GM23338 (cell line): ENCODE results near the gene TAF11L7. TPM values are rescaled to one million over a fixed set of nuclear protein-coding genes. Genes with fewer than 3 reads are reported as not detected.

Experiments
- ATAC-seq: fragments of 200-7000 bp; cut with Tn5 transposase; 3 replicates; pipeline ENCODE4 v1.9.1; 2020
- DNase-seq: peaks from one replicate; pipeline ENCODE4 v3.0.0-alpha.2; 2015; ENCODE audit warnings: low spot score
- H2AFZ ChIP-seq: fragments of 200-600 bp; sonication (generic); 2 replicates; pipeline ENCODE4 v1.8.0; 2016; ENCODE audit warnings: antibody characterized with exemption, mild to moderate bottlenecking, moderate library complexity
- H3F3A ChIP-seq: fragments of 200-600 bp; sonication (generic); replicated peaks from 2 replicates; pipeline ENCODE4 v1.8.0; 2017; ENCODE audit warnings: antibody characterized with exemption, mixed run types, low read depth
- H3K27ac ChIP-seq: fragments of 200-600 bp; sonication (generic); 2 replicates; pipeline ENCODE4 v1.6.1; 2016; ENCODE audit warnings: low read depth
- H3K27me3 ChIP-seq: fragments of 200-600 bp; sonication (generic); 2 replicates; pipeline ENCODE4 v1.8.0; 2016; ENCODE audit warnings: mild to moderate bottlenecking, mixed run types, moderate library complexity; ENCODE audit not compliant: insufficient read depth
- H3K36me3 ChIP-seq: fragments of 200-600 bp; sonication (generic); 2 replicates; pipeline ENCODE4 v1.8.0; 2016; ENCODE audit warnings: mild to moderate bottlenecking; ENCODE audit not compliant: insufficient read depth
- H3K4me1 ChIP-seq: fragments of 200-600 bp; sonication (generic); 2 replicates; pipeline ENCODE4 v1.8.0; 2016; ENCODE audit warnings: mild to moderate bottlenecking, moderate library complexity; ENCODE audit not compliant: insufficient read depth
- H3K4me2 ChIP-seq: fragments of 200-600 bp; sonication (generic); 2 replicates; pipeline ENCODE4 v1.7.1; 2017; ENCODE audit warnings: mixed run types
- H3K4me3 ChIP-seq: fragments of 200-600 bp; sonication (generic); 2 replicates; pipeline ENCODE4 v1.6.1; 2016; ENCODE audit warnings: mixed run types
- H3K79me2 ChIP-seq: fragments of 200-600 bp; sonication (generic); replicated peaks from 2 replicates; pipeline ENCODE4 v1.8.0; 2017; ENCODE audit warnings: mild to moderate bottlenecking; ENCODE audit not compliant: insufficient read depth
- H3K9me2 ChIP-seq: fragments of 200-600 bp; sonication (generic); 2 replicates; pipeline ENCODE4 v1.8.0; 2017; ENCODE audit not compliant: insufficient read depth
- H4K20me1 ChIP-seq: fragments of 200-600 bp; sonication (generic); replicated peaks from 2 replicates; pipeline ENCODE4 v1.8.0; 2017; ENCODE audit warnings: mild to moderate bottlenecking; ENCODE audit not compliant: insufficient read depth
- H3K27ac Mint-ChIP-seq: 2 replicates; pipeline ENCODE4 v1.8.0; 2020; ENCODE audit warnings: inconsistent platforms, mild to moderate bottlenecking, moderate library complexity, mixed read lengths
- H3K27me3 Mint-ChIP-seq: 3 replicates; pipeline ENCODE4 v1.8.0; 2022; ENCODE audit warnings: low read depth, mild to moderate bottlenecking, moderate library complexity, mixed read lengths, inconsistent platforms; ENCODE audit not compliant: insufficient read depth, poor library complexity
- H3K36me3 Mint-ChIP-seq: 3 replicates; pipeline ENCODE4 v1.8.0; 2021; ENCODE audit warnings: low read depth, mild to moderate bottlenecking, inconsistent platforms, moderate library complexity, mixed read lengths
- H3K4me1 Mint-ChIP-seq: 3 replicates; pipeline ENCODE4 v1.8.0; 2020; ENCODE audit warnings: mild to moderate bottlenecking, inconsistent platforms, mixed read lengths
- H3K4me3 Mint-ChIP-seq: 3 replicates; pipeline ENCODE4 v1.8.0; 2021; ENCODE audit warnings: moderate library complexity, mild to moderate bottlenecking, inconsistent platforms, mixed read lengths
- H3K9me3 Mint-ChIP-seq: 3 replicates; pipeline ENCODE4 v1.8.0; 2020; ENCODE audit warnings: moderate library complexity, mild to moderate bottlenecking, inconsistent platforms, mixed read lengths
- CREB1 ChIP-seq: fragments of 250-450 bp; sonication (Bioruptor Pico); IDR thresholded peaks from 2 replicates; pipeline ENCODE4 v1.5.0; 2020; ENCODE audit warnings: low read depth, mild to moderate bottlenecking, moderate library complexity
- EZH2 ChIP-seq: fragments of 200-600 bp; sonication (generic); IDR thresholded peaks from one replicate; pipeline ENCODE4 v1.8.0; 2017; ENCODE audit warnings: antibody characterized with exemption, mild to moderate bottlenecking, low read depth; ENCODE audit not compliant: unreplicated experiment
- JUNB ChIP-seq: IDR thresholded peaks from one replicate; pipeline ENCODE4 v1.6.1; 2016; ENCODE audit warnings: antibody characterized with exemption; ENCODE audit not compliant: unreplicated experiment
- NANOG ChIP-seq: IDR thresholded peaks from 2 replicates; pipeline ENCODE4 v1.6.1; 2016; ENCODE audit warnings: antibody characterized with exemption, borderline replicate concordance
- POLR2AphosphoS5 ChIP-seq: IDR thresholded peaks from 2 replicates; pipeline ENCODE4 v1.6.1; 2016; ENCODE audit warnings: antibody characterized with exemption, low read depth
- STAT1 ChIP-seq: IDR thresholded peaks from one replicate; pipeline ENCODE4 v1.6.1; 2016; ENCODE audit warnings: antibody characterized with exemption; ENCODE audit not compliant: unreplicated experiment
- ZNF331 ChIP-seq: fragments of 250-450 bp; sonication (Bioruptor Pico); IDR thresholded peaks from 2 replicates; pipeline ENCODE4 v1.5.0; 2020; ENCODE audit warnings: low read depth, mild to moderate bottlenecking, moderate library complexity
- polyA plus RNA-seq: library from polyadenylated mRNA; unstranded; fragments of >200 nt; fragmentation: Nextera tagmentation; extraction: Ambion mirVana; gene quantifications from 2 replicates; pipeline ENCODE4 v1.2.1, GENCODE V29; 2016
- total RNA-seq: library from RNA; depleted of rRNA; stranded (reverse); fragments of >200 nt; shearing (Covaris generic); gene quantifications from 2 replicates; pipeline ENCODE4 v1.2.3, GENCODE V29; 2014
- TF ChIP-seq, protein P1 (sequence below): fragments of 250-450 bp; sonication (Bioruptor Pico); IDR thresholded peaks from 2 replicates; pipeline ENCODE4 v1.5.0; 2020; ENCODE audit warnings: mild to moderate bottlenecking, moderate library complexity
- TF ChIP-seq, protein P2 (sequence below): IDR thresholded peaks from 2 replicates; pipeline ENCODE4 v1.6.1; 2016; ENCODE audit warnings: antibody characterized with exemption
- TF ChIP-seq, protein P3 (sequence below), 2 experiments: fragments of 200-600 bp in 1 of 2; sonication (generic) in 1 of 2; conservative IDR thresholded peaks; 2 replicates each; pipeline versions ENCODE4 v1.5.1 to v1.6.1; 2016 to 2017; ENCODE audit warnings: antibody characterized with exemption in 2 of 2, low read depth in 2 of 2, mild to moderate bottlenecking in 2 of 2, moderate library complexity in 1 of 2
- TF ChIP-seq, protein P4 (sequence below): IDR thresholded peaks from one replicate; pipeline ENCODE4 v1.6.1; 2018; ENCODE audit warnings: antibody characterized with exemption; ENCODE audit not compliant: unreplicated experiment

The TAF11L7 gene
- total and polyA plus RNA-seq, 2 experiments from 2014 or later: not detected

DNA sequence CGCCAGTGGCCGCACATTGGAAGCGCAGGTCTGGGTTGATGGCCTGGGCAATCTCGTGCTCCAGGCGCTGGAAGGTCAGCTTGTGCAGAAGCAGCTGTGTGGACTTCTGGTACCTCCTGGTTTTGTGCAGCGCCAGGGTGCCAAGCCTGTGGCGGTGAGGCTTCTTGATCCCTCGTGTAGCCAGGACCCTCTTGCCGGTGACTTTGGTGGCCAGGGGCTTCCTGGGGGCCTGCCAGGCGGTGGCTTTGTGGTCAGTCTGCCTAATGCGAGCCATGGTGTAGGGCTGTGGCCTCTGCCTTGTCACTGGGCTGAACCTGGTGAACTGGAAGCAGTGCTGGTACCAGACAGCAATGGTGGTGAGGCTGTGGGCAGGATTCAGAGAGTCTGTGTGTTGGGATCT is 40.1 kb upstream of the TAF11L7 start (continued):
- TF ChIP-seq EZH2: no peak
- no peak for TF ChIP-seq NANOG
- TF ChIP-seq STAT1: no peak
- TF ChIP-seq JUNB: no peak
- TF ChIP-seq ZNF331: no peak
- TF ChIP-seq, protein P1, sequence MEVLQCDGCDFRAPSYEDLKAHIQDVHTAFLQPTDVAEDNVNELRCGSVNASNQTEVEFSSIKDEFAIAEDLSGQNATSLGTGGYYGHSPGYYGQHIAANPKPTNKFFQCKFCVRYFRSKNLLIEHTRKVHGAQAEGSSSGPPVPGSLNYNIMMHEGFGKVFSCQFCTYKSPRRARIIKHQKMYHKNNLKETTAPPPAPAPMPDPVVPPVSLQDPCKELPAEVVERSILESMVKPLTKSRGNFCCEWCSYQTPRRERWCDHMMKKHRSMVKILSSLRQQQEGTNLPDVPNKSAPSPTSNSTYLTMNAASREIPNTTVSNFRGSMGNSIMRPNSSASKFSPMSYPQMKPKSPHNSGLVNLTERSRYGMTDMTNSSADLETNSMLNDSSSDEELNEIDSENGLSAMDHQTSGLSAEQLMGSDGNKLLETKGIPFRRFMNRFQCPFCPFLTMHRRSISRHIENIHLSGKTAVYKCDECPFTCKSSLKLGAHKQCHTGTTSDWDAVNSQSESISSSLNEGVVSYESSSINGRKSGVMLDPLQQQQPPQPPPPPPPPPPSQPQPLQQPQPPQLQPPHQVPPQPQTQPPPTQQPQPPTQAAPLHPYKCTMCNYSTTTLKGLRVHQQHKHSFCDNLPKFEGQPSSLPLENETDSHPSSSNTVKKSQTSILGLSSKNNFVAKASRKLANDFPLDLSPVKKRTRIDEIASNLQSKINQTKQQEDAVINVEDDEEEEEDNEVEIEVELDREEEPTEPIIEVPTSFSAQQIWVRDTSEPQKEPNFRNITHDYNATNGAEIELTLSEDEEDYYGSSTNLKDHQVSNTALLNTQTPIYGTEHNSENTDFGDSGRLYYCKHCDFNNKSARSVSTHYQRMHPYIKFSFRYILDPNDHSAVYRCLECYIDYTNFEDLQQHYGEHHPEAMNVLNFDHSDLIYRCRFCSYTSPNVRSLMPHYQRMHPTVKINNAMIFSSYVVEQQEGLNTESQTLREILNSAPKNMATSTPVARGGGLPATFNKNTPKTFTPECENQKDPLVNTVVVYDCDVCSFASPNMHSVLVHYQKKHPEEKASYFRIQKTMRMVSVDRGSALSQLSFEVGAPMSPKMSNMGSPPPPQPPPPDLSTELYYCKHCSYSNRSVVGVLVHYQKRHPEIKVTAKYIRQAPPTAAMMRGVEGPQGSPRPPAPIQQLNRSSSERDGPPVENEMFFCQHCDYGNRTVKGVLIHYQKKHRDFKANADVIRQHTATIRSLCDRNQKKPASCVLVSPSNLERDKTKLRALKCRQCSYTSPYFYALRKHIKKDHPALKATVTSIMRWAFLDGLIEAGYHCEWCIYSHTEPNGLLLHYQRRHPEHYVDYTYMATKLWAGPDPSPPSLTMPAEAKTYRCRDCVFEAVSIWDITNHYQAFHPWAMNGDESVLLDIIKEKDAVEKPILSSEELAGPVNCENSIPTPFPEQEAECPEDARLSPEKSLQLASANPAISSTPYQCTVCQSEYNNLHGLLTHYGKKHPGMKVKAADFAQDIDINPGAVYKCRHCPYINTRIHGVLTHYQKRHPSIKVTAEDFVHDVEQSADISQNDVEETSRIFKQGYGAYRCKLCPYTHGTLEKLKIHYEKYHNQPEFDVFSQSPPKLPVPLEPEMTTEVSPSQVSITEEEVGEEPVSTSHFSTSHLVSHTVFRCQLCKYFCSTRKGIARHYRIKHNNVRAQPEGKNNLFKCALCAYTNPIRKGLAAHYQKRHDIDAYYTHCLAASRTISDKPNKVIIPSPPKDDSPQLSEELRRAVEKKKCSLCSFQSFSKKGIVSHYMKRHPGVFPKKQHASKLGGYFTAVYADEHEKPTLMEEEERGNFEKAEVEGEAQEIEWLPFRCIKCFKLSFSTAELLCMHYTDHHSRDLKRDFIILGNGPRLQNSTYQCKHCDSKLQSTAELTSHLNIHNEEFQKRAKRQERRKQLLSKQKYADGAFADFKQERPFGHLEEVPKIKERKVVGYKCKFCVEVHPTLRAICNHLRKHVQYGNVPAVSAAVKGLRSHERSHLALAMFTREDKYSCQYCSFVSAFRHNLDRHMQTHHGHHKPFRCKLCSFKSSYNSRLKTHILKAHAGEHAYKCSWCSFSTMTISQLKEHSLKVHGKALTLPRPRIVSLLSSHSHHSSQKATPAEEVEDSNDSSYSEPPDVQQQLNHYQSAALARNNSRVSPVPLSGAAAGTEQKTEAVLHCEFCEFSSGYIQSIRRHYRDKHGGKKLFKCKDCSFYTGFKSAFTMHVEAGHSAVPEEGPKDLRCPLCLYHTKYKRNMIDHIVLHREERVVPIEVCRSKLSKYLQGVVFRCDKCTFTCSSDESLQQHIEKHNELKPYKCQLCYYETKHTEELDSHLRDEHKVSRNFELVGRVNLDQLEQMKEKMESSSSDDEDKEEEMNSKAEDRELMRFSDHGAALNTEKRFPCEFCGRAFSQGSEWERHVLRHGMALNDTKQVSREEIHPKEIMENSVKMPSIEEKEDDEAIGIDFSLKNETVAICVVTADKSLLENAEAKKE (CRISPR knock-in tag): no peak

DNA sequence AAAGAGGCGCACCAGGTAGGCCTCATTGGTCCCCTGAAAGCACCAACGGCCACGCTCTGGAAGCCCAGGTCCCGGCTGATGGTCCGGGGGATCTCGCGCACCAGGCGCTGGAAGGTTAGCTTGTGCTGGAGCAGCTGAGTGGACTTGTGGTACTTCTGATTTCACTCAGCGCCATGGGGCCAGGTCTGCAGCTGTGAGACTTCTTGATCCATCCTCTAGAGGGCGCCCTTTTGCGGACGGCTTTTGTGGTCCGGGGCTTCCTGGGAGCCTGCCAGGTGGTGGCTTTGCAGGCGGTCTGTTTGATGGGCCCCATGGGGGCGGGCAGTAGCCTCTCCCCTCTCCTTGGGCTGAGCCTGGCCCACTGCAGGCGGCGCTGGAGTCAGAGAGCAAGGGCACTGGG is 35.1 kb upstream of the TAF11L7 start:
- H2AFZ ChIP-seq: peak overlapping the region; percentile 59; the same call in 1 of the 2 replicates
- Mint-ChIP-seq H3K27me3 (peaks cover 3% of the 10 kb centered on the region), H3K27ac (no peak overlapping the region), H3K36me3 (no peaks in the 10 kb centered on the region), H3K4me1 (no peaks in the 10 kb centered on the region), H3K9me3 (no peaks in the 10 kb centered on the region), H3K4me3 (no peak overlapping the region)
- H3K79me2 ChIP-seq: no peaks in the 10 kb centered on the region
- no peak overlapping the region for H3K27ac ChIP-seq
- TF ChIP-seq, protein P2, sequence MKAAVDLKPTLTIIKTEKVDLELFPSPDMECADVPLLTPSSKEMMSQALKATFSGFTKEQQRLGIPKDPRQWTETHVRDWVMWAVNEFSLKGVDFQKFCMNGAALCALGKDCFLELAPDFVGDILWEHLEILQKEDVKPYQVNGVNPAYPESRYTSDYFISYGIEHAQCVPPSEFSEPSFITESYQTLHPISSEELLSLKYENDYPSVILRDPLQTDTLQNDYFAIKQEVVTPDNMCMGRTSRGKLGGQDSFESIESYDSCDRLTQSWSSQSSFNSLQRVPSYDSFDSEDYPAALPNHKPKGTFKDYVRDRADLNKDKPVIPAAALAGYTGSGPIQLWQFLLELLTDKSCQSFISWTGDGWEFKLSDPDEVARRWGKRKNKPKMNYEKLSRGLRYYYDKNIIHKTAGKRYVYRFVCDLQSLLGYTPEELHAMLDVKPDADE: no peak
- no peak for TF ChIP-seq CREB1 (CRISPR knock-in tag)
- TF ChIP-seq, protein P3, sequence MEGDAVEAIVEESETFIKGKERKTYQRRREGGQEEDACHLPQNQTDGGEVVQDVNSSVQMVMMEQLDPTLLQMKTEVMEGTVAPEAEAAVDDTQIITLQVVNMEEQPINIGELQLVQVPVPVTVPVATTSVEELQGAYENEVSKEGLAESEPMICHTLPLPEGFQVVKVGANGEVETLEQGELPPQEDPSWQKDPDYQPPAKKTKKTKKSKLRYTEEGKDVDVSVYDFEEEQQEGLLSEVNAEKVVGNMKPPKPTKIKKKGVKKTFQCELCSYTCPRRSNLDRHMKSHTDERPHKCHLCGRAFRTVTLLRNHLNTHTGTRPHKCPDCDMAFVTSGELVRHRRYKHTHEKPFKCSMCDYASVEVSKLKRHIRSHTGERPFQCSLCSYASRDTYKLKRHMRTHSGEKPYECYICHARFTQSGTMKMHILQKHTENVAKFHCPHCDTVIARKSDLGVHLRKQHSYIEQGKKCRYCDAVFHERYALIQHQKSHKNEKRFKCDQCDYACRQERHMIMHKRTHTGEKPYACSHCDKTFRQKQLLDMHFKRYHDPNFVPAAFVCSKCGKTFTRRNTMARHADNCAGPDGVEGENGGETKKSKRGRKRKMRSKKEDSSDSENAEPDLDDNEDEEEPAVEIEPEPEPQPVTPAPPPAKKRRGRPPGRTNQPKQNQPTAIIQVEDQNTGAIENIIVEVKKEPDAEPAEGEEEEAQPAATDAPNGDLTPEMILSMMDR (conservative IDR thresholded peaks at IDR 0.05; ENCODE audit: low read depth in 2 of 2): peak; percentile 74 to 81
- TF ChIP-seq STAT1: no peak
- TF ChIP-seq, protein P4, sequence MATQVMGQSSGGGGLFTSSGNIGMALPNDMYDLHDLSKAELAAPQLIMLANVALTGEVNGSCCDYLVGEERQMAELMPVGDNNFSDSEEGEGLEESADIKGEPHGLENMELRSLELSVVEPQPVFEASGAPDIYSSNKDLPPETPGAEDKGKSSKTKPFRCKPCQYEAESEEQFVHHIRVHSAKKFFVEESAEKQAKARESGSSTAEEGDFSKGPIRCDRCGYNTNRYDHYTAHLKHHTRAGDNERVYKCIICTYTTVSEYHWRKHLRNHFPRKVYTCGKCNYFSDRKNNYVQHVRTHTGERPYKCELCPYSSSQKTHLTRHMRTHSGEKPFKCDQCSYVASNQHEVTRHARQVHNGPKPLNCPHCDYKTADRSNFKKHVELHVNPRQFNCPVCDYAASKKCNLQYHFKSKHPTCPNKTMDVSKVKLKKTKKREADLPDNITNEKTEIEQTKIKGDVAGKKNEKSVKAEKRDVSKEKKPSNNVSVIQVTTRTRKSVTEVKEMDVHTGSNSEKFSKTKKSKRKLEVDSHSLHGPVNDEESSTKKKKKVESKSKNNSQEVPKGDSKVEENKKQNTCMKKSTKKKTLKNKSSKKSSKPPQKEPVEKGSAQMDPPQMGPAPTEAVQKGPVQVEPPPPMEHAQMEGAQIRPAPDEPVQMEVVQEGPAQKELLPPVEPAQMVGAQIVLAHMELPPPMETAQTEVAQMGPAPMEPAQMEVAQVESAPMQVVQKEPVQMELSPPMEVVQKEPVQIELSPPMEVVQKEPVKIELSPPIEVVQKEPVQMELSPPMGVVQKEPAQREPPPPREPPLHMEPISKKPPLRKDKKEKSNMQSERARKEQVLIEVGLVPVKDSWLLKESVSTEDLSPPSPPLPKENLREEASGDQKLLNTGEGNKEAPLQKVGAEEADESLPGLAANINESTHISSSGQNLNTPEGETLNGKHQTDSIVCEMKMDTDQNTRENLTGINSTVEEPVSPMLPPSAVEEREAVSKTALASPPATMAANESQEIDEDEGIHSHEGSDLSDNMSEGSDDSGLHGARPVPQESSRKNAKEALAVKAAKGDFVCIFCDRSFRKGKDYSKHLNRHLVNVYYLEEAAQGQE: no peak
- no peak for TF ChIP-seq POLR2AphosphoS5
- H4K20me1 ChIP-seq: no peaks in the 10 kb centered on the region
- H3K27me3 ChIP-seq: no peaks in the 10 kb centered on the region
- H3F3A ChIP-seq: no peaks in the 10 kb centered on the region
- H3K36me3 ChIP-seq: no peaks in the 10 kb centered on the region
- no peak overlapping the region for H3K4me3 ChIP-seq
- ATAC-seq (peak; percentile 97), DNase-seq (peak; percentile 77)
- H3K4me2 ChIP-seq: no peak overlapping the region
- no peaks in the 10 kb centered on the region for H3K9me2 ChIP-seq
- no peaks in the 10 kb centered on the region for H3K4me1 ChIP-seq
